Mesenchymal stem cell (in vitro differentiated cells and primary cell): ENCODE data around the gene DYNLT2.

ENCODE experiments used
- DNase-seq: peaks from one replicate; pipeline ENCODE4 v3.0.0-alpha.2; 2013
- H2AFZ ChIP-seq: one replicate; pipeline ENCODE4 v1.6.1; 2013; ENCODE audit warnings: low read depth, mild to moderate bottlenecking, control low read depth, inconsistent platforms, low read length, moderate library complexity
- H2AK5ac ChIP-seq: 2 replicates; pipeline ENCODE4 v1.6.1; 2013; ENCODE audit warnings: low read length, moderate library complexity, mild to moderate bottlenecking, inconsistent platforms; ENCODE audit not compliant: severe bottlenecking
- H2BK120ac ChIP-seq: one replicate; pipeline ENCODE4 v1.6.1; 2013; ENCODE audit warnings: low read depth, mild to moderate bottlenecking, inconsistent platforms, low read length, moderate library complexity
- H2BK12ac ChIP-seq, 2 experiments: one replicate each; pipeline ENCODE4 v1.6.1; 2013; ENCODE audit warnings: inconsistent platforms in 2 of 2, low read length in 2 of 2, mild to moderate bottlenecking in 2 of 2, moderate library complexity in 2 of 2, control low read depth in 1 of 2
- H2BK15ac ChIP-seq: one replicate; pipeline ENCODE4 v1.6.1; 2013; ENCODE audit warnings: mild to moderate bottlenecking, low read depth, inconsistent platforms; ENCODE audit not compliant: poor library complexity, severe bottlenecking
- H2BK5ac ChIP-seq: 2 replicates; pipeline ENCODE4 v1.6.1; 2013; ENCODE audit warnings: low read depth, mild to moderate bottlenecking, low read length, control low read depth, inconsistent platforms; ENCODE audit not compliant: poor library complexity, severe bottlenecking
- H3K14ac ChIP-seq, 2 experiments: one replicate each; pipeline ENCODE4 v1.6.1; 2013; ENCODE audit warnings: inconsistent platforms in 2 of 2, low read length in 2 of 2, control low read depth in 1 of 2, mild to moderate bottlenecking in 1 of 2, moderate library complexity in 1 of 2
- H3K18ac ChIP-seq, 2 experiments: one replicate each; pipeline ENCODE4 v1.6.1; 2013; ENCODE audit warnings: inconsistent platforms in 2 of 2, low read length in 2 of 2, control low read depth in 1 of 2, low read depth in 1 of 2, mild to moderate bottlenecking in 1 of 2
- H3K23ac ChIP-seq, 2 experiments: one replicate each; pipeline ENCODE4 v1.6.1; 2013; ENCODE audit warnings: inconsistent platforms in 2 of 2, low read length in 2 of 2, mild to moderate bottlenecking in 2 of 2, moderate library complexity in 2 of 2, control low read depth in 1 of 2
- H3K27ac ChIP-seq: 2 replicates; pipeline ENCODE4 v1.5.1; 2013; ENCODE audit warnings: mild to moderate bottlenecking, moderate library complexity, low read length, control low read depth, inconsistent platforms; ENCODE audit not compliant: poor library complexity, severe bottlenecking
- H3K27me3 ChIP-seq, 2 experiments: 2 replicates each; pipeline versions ENCODE4 v1.6.1 to v1.7.0; 2013; ENCODE audit warnings: low read length in 2 of 2, mild to moderate bottlenecking in 2 of 2, moderate library complexity in 2 of 2, control low read depth in 1 of 2, inconsistent platforms in 1 of 2; ENCODE audit not compliant: control insufficient read depth in 1 of 2, insufficient read depth in 1 of 2
- H3K36me3 ChIP-seq, 2 experiments: 2 replicates each; pipeline versions ENCODE4 v1.6.1 to v1.7.0; 2013; ENCODE audit warnings: low read length in 2 of 2, control low read depth in 1 of 2, inconsistent platforms in 1 of 2, low read depth in 1 of 2, mild to moderate bottlenecking in 1 of 2; ENCODE audit not compliant: insufficient read depth in 2 of 2, control insufficient read depth in 1 of 2
- H3K4ac ChIP-seq, 2 experiments: one replicate each; pipeline ENCODE4 v1.6.1; 2013; ENCODE audit warnings: inconsistent platforms in 2 of 2, low read length in 2 of 2, mild to moderate bottlenecking in 2 of 2, moderate library complexity in 2 of 2, control low read depth in 1 of 2, low read depth in 1 of 2
- H3K4me1 ChIP-seq: 2 replicates; pipeline ENCODE4 v1.6.1; 2013; ENCODE audit warnings: low read depth, low read length, control low read depth; ENCODE audit not compliant: control insufficient read depth, insufficient read depth
- H3K4me2 ChIP-seq: 2 replicates; pipeline ENCODE4 v1.6.1; 2013; ENCODE audit warnings: low read length, mild to moderate bottlenecking, inconsistent platforms; ENCODE audit not compliant: poor library complexity, severe bottlenecking
- H3K4me3 ChIP-seq, 2 experiments: 2 replicates each; pipeline versions ENCODE4 v1.5.1 to v1.7.0; 2013; ENCODE audit warnings: low read length in 2 of 2, mild to moderate bottlenecking in 2 of 2, control low read depth in 1 of 2, low read depth in 1 of 2; ENCODE audit not compliant: insufficient read depth in 1 of 2
- H3K79me1 ChIP-seq: replicated peaks from 2 replicates; pipeline ENCODE4 v1.6.1; 2013; ENCODE audit warnings: mild to moderate bottlenecking, control low read depth, low read length, inconsistent platforms; ENCODE audit not compliant: poor library complexity, severe bottlenecking
- H3K9ac ChIP-seq: 2 replicates; pipeline ENCODE4 v1.7.0; 2013; ENCODE audit warnings: mild to moderate bottlenecking, low read length, moderate library complexity
- H3K9me3 ChIP-seq: 2 replicates; pipeline ENCODE4 v1.7.0; 2013; ENCODE audit warnings: mild to moderate bottlenecking, low read length; ENCODE audit not compliant: control insufficient read depth
- H4K8ac ChIP-seq: one replicate; pipeline ENCODE4 v1.6.1; 2013; ENCODE audit warnings: inconsistent platforms, mild to moderate bottlenecking, low read length, moderate library complexity
- H4K91ac ChIP-seq: one replicate; pipeline ENCODE4 v1.6.1; 2013; ENCODE audit warnings: mild to moderate bottlenecking, low read length, inconsistent platforms
- WGBS: methylation state at CpG from one replicate; pipeline ENCODE4 v1.1.7; 2013; ENCODE audit warnings: mixed read lengths; 5-methylcytosine and 5-hydroxymethylcytosine counted together

Gene DYNLT2

DNA sequence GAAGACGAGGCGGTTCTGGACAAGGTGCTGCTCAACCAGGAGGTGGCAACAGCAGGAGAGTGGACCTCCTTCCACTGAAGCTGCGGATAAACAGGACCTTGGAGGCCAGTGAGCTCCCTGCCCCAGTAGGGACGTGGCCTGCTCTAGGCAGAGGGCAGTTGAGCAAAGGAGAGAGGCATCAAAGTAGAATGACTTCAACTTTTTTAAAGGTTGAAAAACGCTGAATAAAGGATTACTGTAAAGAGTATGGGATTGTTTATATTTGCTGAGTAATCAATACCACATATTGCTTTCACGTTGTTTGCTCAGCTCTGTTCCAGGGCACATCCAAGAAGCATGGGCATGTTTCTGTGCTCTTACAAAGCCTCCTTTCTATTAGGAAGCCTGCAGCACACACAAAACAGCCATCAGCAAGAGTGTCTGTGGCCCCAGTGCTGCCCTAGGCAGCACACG is 48.1 kb upstream of the DYNLT2 start:
- H2BK15ac ChIP-seq: no peak overlapping the region
- H2BK5ac ChIP-seq: no peak overlapping the region
- peaks cover 20% of the 10 kb centered on the region for H3K4me1 ChIP-seq
- peaks cover 17 to 26% of the 10 kb centered on the region in 2 experiments for H3K27me3 ChIP-seq
- no peak for DNase-seq
- no peak overlapping the region for H2BK12ac ChIP-seq
- H3K36me3 ChIP-seq: no peaks in the 10 kb centered on the region
- WGBS: 74% methylated on average over 7 of the region's 7 CpGs
- H3K9ac ChIP-seq: no peak overlapping the region
- H3K27ac ChIP-seq: no peak overlapping the region
- no peak overlapping the region for H4K8ac ChIP-seq
- no peak overlapping the region for H3K4me3 ChIP-seq
- H3K14ac ChIP-seq: no peak overlapping the region
- peak overlapping the region; percentile 79 for H2AK5ac ChIP-seq
- no peak overlapping the region for H2BK120ac ChIP-seq
- no peak overlapping the region for H3K4me2 ChIP-seq
- no peak overlapping the region for H3K4ac ChIP-seq
- H3K18ac ChIP-seq: no peak overlapping the region
- H3K9me3 ChIP-seq: no peaks in the 10 kb centered on the region
- H3K23ac ChIP-seq: no peak overlapping the region
- H4K91ac ChIP-seq: no peak overlapping the region
- no peaks in the 10 kb centered on the region for H3K79me1 ChIP-seq
- H2AFZ ChIP-seq: no peak overlapping the region

DNA sequence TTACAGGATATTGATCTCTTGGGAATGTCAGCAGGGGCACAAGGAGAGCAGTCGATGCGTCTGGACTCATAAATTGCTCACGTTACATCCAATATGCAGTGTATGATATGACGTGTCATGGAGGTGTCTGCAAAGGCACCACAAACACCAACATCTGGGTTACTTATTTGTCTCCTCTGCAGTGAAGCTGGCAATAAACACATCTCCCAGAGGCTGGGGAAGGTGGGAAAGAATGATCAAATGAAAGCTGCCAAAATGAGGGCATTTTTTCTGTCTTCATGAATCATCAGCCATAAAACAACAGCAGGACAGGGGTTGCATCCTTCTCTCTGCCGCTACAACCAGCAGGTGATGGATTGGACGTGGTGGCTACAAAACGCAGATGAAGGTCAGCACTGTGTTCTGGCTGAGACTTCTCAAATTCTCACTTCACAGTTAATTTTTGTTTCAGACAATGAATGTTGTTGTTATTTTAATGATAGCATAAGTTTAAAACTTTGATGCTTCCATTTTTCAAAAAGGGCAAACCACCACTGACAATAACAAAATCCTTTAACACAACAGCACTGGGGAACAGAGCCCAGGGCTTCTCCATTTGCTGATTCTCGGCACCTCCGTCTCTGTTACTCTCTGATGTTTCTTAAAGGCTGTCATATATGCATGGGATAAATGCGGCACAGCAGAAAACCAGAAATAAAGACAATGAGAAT is 47.5 kb upstream of the DYNLT2 start:
- H2AFZ ChIP-seq: no peak overlapping the region
- H3K18ac ChIP-seq: no peak overlapping the region
- no peaks in the 10 kb centered on the region for H3K9me3 ChIP-seq
- peaks cover 12 to 26% of the 10 kb centered on the region in 2 experiments for H3K27me3 ChIP-seq
- no peak overlapping the region for H3K27ac ChIP-seq
- no peak overlapping the region for H2BK12ac ChIP-seq
- peaks cover 20% of the 10 kb centered on the region for H3K4me1 ChIP-seq
- H2AK5ac ChIP-seq: no peak overlapping the region
- no peak overlapping the region for H3K4ac ChIP-seq
- H3K14ac ChIP-seq: no peak overlapping the region
- no peaks in the 10 kb centered on the region for H3K36me3 ChIP-seq
- H3K9ac ChIP-seq: no peak overlapping the region
- WGBS: 74% methylated on average over 9 of the region's 10 CpGs
- no peak overlapping the region for H4K8ac ChIP-seq
- no peak for DNase-seq
- no peak overlapping the region for H2BK120ac ChIP-seq
- H3K4me3 ChIP-seq: no peak overlapping the region
- no peak overlapping the region for H2BK5ac ChIP-seq
- H3K4me2 ChIP-seq: no peak overlapping the region
- H2BK15ac ChIP-seq: no peak overlapping the region
- H3K23ac ChIP-seq: no peak overlapping the region
- no peak overlapping the region for H4K91ac ChIP-seq
- no peaks in the 10 kb centered on the region for H3K79me1 ChIP-seq

DNA sequence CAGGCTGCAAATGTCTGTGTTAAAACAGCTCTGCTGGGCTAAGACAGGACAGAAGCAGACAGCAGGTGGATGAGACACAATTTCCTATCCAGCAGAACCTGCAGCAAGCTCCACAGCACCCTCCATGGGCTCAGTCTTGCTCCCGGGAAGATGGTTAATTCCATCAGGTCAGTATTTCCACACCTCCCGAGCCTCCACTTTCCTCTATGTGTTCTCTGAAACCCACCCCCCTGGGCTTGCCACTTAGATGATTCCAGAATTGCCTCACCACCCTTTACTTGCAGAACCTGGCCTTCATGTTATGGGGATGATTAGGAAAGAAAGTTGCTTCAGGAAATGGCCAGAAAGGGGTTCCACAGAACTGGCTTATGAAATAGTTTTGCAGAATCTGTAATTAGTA is 43.8 kb upstream of the DYNLT2 start:
- H3K18ac ChIP-seq: no peak overlapping the region
- H3K23ac ChIP-seq: no peak overlapping the region
- H3K4me3 ChIP-seq: no peak overlapping the region
- no peaks in the 10 kb centered on the region for H3K9me3 ChIP-seq
- H2AFZ ChIP-seq: no peak overlapping the region
- H3K4me2 ChIP-seq: no peak overlapping the region
- H2BK5ac ChIP-seq: no peak overlapping the region
- H3K36me3 ChIP-seq: no peaks in the 10 kb centered on the region
- H2BK15ac ChIP-seq: no peak overlapping the region
- H2BK120ac ChIP-seq: no peak overlapping the region
- 69% methylated on average over 2 of the region's 2 CpGs for WGBS
- no peak overlapping the region for H2BK12ac ChIP-seq
- H3K4me1 ChIP-seq: peaks cover 25% of the 10 kb centered on the region
- H3K4ac ChIP-seq: no peak overlapping the region
- H3K9ac ChIP-seq: no peak overlapping the region
- no peak overlapping the region for H4K91ac ChIP-seq
- no peak overlapping the region for H3K27ac ChIP-seq
- H3K14ac ChIP-seq: no peak overlapping the region
- H4K8ac ChIP-seq: no peak overlapping the region
- H3K79me1 ChIP-seq: no peaks in the 10 kb centered on the region
- no peak for DNase-seq
- H3K27me3 ChIP-seq: peaks cover 0 to 27% of the 10 kb centered on the region in 2 experiments
- no peak overlapping the region for H2AK5ac ChIP-seq

GRCh38 chr6:169794317-169795055 is 43.1 kb upstream of the DYNLT2 start:
- Histone ChIP-seq H2BK15ac (no peak overlapping the region), H2AFZ (no peak overlapping the region), H3K36me3 (no peaks in the 10 kb centered on the region), H4K91ac (no peak overlapping the region), H3K4ac (no peak overlapping the region), H3K4me3 (no peak overlapping the region), H2BK5ac (no peak overlapping the region), H3K18ac (no peak overlapping the region), H3K27me3 (peaks cover 0 to 31% of the 10 kb centered on the region in 2 experiments), H3K4me2 (no peak overlapping the region), H2BK12ac (no peak overlapping the region), H3K23ac (no peak overlapping the region), H3K4me1 (peaks cover 24% of the 10 kb centered on the region), H3K9me3 (no peaks in the 10 kb centered on the region), H3K79me1 (no peaks in the 10 kb centered on the region), H3K14ac (no peak overlapping the region), H3K27ac (no peak overlapping the region), H2AK5ac (no peak overlapping the region), H2BK120ac (no peak overlapping the region), H3K9ac (no peak overlapping the region), H4K8ac (no peak overlapping the region)
- DNase-seq: no peak
- WGBS: 89% methylated on average over 13 of the region's 13 CpGs
